Panc1 (cell line): ENCODE measurements around the gene LIPI.

ENCODE experiments used
- POLR2AphosphoS5 ChIP-seq: IDR thresholded peaks from 2 replicates; pipeline ENCODE4 v1.6.1; 2012; ENCODE audit warnings: mild to moderate bottlenecking, low read depth, low read length, moderate library complexity
- REST ChIP-seq, 2 experiments: IDR thresholded peaks; 2 replicates each; pipeline ENCODE4 v1.6.1; 2011 to 2012; ENCODE audit warnings: low read depth in 2 of 2, control low read depth in 1 of 2, low read length in 1 of 2, mild to moderate bottlenecking in 1 of 2, moderate library complexity in 1 of 2; ENCODE audit not compliant: insufficient read depth in 1 of 2
- SIN3A ChIP-seq: IDR thresholded peaks from 2 replicates; pipeline ENCODE4 v1.6.1; 2012; ENCODE audit warnings: low read depth, mild to moderate bottlenecking, low read length, moderate library complexity, borderline replicate concordance; ENCODE audit not compliant: insufficient read depth
- TF ChIP-seq, protein P1 (sequence below): fragments of 450-650 bp; IDR thresholded peaks from 2 replicates; pipeline ENCODE4 v1.5.1; 2017; ENCODE audit warnings: mild to moderate bottlenecking

- TF ChIP-seq REST (IDR thresholded peaks at IDR 0.05; ENCODE audit: insufficient read depth in 1 of 2, low read depth in 2 of 2, low read length in 1 of 2) (no peak), POLR2AphosphoS5 (no peak), SIN3A (no peak)
- TF ChIP-seq, protein P1, sequence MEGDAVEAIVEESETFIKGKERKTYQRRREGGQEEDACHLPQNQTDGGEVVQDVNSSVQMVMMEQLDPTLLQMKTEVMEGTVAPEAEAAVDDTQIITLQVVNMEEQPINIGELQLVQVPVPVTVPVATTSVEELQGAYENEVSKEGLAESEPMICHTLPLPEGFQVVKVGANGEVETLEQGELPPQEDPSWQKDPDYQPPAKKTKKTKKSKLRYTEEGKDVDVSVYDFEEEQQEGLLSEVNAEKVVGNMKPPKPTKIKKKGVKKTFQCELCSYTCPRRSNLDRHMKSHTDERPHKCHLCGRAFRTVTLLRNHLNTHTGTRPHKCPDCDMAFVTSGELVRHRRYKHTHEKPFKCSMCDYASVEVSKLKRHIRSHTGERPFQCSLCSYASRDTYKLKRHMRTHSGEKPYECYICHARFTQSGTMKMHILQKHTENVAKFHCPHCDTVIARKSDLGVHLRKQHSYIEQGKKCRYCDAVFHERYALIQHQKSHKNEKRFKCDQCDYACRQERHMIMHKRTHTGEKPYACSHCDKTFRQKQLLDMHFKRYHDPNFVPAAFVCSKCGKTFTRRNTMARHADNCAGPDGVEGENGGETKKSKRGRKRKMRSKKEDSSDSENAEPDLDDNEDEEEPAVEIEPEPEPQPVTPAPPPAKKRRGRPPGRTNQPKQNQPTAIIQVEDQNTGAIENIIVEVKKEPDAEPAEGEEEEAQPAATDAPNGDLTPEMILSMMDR = no peak
Observed at GRCh38 chr21:14121719-14122118, 89.0 kb downstream of the LIPI start.
